GM21576 (cell line): ENCODE measurements around the gene PHACTR1.

Source experiments
- ATAC-seq: cut with Tn5 transposase; IDR thresholded peaks from one replicate; pipeline ENCODE4 v1.9.1; 2021; ENCODE audit warnings: mild to moderate bottlenecking, moderate library complexity; ENCODE audit not compliant: unreplicated experiment

PHACTR1 gene

GRCh38 chr6:13274707-13275434, 558.3 kb downstream of the PHACTR1 start:
- ATAC-seq, result no peak

DNA sequence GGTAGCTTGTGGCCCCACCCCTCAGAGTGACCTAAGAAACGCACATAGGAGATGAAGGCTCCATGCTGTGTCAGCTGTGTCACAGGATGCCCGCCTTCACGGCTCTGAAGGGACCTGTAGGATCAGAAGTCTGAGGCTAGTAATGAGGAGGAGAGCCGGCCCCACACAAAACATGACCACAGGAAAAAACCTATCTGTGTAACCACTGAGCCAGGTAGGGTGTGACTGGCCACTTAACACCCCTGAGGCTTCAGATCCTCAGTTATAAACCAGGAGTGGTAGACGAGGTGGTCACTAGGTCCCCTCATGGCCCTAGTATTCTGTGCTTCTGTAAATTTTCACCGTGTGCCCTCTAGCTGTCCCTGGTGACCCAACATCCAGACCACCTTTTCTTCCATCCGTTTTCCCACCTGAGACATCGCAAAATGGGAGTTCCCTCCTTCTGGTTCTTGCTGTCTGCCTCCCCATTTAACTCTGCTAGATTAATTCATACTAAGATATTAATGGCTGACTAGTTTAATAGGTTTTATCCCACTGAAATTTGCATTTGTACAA, 558.9 kb downstream of the PHACTR1 start:
- ATAC-seq, result no peak

- ATAC-seq, result no peak
Measured at GRCh38 chr6:13277231-13277630, 560.7 kb downstream of the PHACTR1 start.

GRCh38 chr6:13278164-13278563, 561.6 kb downstream of the PHACTR1 start:
- no peak for ATAC-seq

DNA sequence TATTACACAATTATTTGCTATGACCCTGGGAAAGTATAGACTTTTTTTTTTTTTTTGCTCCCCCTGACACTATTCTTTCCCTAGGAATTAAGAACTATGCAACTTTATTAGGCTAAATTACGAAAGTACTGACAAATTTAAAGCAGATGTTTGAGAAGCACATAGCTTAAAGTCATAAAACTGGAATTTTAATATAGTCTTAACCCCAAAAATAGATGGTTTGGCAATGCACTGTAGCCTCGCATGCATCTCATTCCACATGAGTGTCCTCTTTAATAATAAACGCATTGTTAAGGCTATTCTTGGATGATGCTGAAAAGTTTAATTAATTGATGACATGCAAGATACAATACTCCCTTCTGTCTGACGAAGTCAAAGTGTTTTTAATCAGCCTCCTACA, 562.4 kb downstream of the PHACTR1 start:
- no peak for ATAC-seq

GRCh38 chr6:13280254-13280653, 563.7 kb downstream of the PHACTR1 start:
- no peak for ATAC-seq

DNA sequence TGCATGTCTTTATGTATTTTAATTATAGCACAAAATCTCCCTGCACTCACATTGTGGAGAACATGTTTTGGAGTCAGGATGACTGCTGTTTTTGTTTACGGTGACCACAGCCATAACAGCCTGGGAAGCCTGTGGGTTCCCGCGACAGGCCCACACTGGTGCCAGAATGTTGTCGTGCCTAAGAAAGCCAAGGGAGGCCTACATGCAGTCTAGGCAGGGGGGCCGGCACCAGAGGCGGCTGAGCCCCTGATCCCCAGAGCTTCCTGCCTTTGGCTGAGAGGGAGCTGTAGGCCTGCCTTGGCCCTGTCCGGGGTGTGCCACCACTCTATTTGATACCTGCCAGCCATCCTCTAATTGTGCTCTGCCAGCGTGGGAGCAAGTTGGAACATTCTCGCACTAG, 565.1 kb downstream of the PHACTR1 start:
- no peak for ATAC-seq

DNA sequence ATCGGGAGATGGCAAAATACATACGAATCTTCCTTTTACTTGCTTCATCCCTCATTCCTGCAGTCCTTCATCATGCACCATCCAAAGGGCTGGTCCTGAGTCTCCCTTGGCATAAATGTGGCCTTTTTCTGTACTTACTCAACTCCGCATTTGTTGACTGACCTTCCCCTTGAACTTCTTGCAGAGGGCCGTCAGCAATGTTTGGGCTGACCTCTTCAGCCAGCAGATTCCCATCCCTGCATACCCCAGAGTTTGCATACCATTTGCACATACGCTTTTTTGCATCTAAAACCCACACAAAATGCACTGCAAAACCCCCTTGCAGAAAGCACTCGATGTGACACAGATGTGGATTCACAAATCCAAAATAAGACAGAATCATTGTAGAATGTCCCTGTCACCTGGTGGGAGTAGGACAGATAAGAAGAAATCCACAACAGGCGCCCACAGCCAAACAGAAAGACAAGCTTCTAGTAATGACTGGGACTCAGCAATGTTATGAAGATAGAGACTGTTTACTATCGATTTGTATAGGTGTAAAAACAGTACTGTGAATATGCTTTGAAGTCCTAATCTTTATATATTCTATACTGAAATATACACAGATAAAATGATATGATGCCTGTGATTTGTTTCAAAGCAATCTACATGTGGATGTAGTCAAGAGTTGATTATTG, 566.0 kb downstream of the PHACTR1 start:
- no peak for ATAC-seq

GRCh38 chr6:13283331-13283730, 566.8 kb downstream of the PHACTR1 start:
- ATAC-seq, result no peak

DNA sequence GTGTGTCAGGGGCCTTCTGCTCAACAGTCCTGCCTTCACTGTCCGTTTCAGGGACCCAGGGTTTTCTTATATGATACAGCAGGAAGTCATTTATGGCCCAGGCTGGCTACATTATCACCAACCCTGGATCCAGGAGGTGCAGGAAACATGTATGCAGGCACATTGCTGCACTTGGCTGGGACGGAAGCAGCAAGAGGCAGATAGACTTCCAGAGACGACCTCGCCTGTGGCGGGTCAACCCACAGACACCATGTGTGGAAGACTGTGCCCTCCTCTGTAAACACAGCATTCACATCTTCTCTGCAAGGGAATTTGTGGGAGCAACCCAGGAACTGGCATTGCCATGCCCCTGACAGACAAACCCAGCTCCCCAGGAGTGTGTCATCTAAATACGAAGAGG, 568.1 kb downstream of the PHACTR1 start:
- no peak for ATAC-seq

- ATAC-seq, result no peak
Measured at GRCh38 chr6:13285705-13286104, 569.1 kb downstream of the PHACTR1 start.

DNA sequence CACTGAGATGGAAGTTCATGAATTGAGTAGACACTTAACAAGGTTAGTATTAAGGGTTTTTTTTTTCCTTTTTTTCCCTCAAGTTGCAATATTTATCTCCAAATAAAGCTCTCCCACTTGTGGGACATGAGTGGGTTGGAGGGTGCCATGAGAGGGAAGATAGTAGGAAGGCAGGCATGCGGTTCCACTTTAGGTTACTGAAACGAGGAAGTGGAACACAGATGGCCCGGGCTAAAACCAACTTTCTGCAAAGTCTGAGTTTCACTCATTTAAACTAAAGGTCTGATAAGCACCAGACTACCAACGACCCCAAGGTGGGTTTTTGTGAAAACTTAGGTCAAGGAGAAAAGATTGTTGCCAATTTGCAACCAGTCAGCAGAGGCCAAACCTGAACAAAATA, 569.6 kb downstream of the PHACTR1 start:
- ATAC-seq, result peak; percentile 60

GRCh38 chr6:13287104-13287503, 570.5 kb downstream of the PHACTR1 start:
- ATAC-seq, result no peak

- ATAC-seq, result no peak
Measured at GRCh38 chr6:13288481-13288880, 571.9 kb downstream of the PHACTR1 start.

- no peak for ATAC-seq
Measured at GRCh38 chr6:13288969-13289391, 572.4 kb downstream of the PHACTR1 start.

DNA sequence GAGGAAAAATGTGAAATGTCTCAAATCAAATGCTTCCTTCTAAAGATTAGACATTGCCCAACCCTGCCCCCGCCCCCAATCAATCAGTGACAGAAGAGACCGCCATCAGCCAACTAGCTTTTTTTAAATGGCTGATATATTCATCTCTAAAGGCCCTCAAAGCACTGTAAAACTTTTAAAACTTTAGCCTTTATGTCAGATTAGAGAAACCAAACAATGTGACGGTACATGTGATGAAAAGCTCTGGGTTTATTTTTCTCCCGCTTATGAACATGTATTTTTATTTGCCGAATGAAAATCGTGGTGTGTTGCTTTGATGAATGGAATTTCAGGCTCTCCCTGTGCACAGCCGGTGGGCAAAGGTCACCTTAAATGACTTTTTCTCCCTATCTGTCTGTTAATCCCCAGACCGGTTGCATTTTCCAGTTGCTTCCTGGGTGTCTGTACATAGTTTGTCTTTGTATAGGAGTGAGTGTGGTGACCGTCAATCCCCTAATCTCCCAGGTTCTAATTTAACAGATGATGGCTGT, 573.3 kb downstream of the PHACTR1 start:
- ATAC-seq, result no peak

DNA sequence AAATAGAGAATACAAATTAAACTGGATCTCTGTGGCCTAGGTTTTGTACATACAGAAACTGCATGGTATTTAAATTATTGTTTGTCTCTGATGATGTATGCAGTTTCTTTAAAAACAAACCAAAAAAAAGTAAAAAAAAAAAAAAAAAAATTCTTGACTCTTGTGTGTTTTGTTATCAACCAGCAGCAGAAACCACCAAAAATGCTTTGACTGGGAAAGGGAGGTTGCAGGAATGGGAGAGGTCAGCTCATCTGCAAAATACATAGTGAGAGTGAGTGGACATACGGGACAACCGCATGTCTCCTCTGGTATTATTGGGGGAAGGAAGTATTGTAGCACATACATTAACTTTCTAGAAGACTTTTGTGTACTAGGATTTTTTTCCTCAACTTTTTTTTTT, 573.8 kb downstream of the PHACTR1 start:
- ATAC-seq, result no peak

GRCh38 chr6:13292774-13293173, 576.2 kb downstream of the PHACTR1 start:
- ATAC-seq, result no peak

DNA sequence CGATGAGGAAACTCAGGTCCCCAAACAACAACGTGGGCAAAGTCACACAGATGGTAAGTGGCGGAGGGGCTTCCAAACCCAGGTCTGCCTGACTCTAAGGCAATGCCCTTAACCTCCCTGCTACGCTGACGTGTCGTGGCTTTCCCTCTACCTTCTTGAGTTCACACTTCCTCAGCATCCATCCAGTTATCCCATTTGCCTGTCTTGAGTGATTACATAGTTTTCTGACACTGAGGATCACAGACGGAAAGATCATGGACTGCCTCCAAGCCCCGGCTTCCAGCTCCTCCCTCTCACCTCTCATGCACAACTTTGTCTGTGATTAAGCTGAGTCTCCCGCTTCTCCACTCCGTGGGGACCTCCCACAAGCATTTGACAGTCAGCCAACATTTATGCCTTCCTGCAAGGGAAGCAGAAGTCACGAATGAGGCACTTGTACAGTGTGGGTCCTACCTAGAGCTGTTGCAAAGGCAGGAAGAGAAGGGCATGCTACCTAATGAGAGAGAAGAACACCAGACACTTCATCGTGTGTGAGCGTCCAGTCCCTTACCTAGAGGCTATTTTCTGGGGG, 578.0 kb downstream of the PHACTR1 start:
- no peak for ATAC-seq

GRCh38 chr6:13295576-13295975, 579.0 kb downstream of the PHACTR1 start:
- no peak for ATAC-seq

DNA sequence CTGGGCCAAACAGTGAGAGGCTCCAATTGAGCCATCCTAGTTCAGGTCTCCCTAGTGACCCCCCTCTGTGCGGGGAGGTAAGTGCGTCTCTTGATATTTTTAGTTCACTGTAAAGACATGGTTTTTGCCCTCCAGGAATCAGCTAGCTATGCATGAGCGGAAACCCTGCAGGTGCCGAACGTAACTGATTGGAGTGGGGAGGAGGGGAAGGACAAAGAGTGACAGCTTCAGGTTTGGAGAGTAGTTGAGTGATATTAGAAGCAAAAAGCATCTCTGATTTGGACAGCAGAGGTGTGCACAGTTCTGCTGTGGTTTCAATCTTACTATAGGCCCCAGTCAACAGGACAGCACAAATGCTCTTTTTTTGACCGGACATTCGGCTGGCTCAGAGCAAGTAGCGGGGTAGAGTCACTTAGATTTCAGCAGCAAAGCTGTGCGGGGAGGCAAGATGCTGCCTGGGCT, 580.0 kb downstream of the PHACTR1 start:
- no peak for ATAC-seq

DNA sequence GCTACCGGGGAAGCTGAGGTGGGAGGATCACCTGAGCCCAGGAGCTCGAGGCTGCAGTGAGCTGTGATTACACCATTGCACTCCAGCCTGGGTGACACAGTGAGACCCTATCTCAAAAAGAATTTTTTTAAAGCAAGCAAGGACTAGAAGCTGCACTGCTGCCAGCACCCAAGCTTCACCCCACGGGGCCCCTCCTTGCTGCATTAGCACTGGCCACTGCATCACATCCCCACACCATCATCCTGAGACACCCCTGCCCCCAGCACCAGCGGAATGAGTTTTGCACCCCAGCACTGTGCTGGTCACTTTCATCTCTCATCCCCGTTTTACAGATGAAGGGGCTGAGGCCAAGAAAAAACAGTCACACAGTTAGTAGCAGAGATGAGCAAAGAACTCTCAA, 580.8 kb downstream of the PHACTR1 start:
- no peak for ATAC-seq
